HG02678 (cell line): Measurements from ENCODE around the gene MT3.
"Not testable (repeated sequence)": the region's sequence is repeated elsewhere in the genome, so short reads cannot be mapped to it uniquely, and the experiment has no call there.

Source experiments
- ATAC-seq: cut with Tn5 transposase; IDR thresholded peaks from one replicate; pipeline ENCODE4 v1.9.1; 2021; ENCODE audit warnings: mild to moderate bottlenecking, moderate library complexity; ENCODE audit not compliant: unreplicated experiment

MT3 gene

GRCh38 chr16:56577300-56577625, 12.1 kb upstream of the MT3 start:
- ATAC-seq = no peak

- ATAC-seq = no peak
These were observed 8.8 kb upstream of the MT3 start for GRCh38 chr16:56580391-56581048.

GRCh38 chr16:56582911-56583310, 6.4 kb upstream of the MT3 start:
- ATAC-seq = not testable (repeated sequence)

- no peak for ATAC-seq
These were observed 5.8 kb upstream of the MT3 start for GRCh38 chr16:56583351-56584168.

GRCh38 chr16:56584276-56584675, 5.1 kb upstream of the MT3 start:
- ATAC-seq = no peak

GRCh38 chr16:56588781-56589140, 567 bp upstream of the MT3 start:
- ATAC-seq = no peak

- no peak for ATAC-seq
These were observed 2.2 kb downstream of the MT3 start for GRCh38 chr16:56591377-56592060.

GRCh38 chr16:56593573-56594291, 4.4 kb downstream of the MT3 start:
- ATAC-seq = no peak

- ATAC-seq = no peak
These were observed 4.9 kb downstream of the MT3 start for GRCh38 chr16:56594292-56594619.

GRCh38 chr16:56600398-56600999, 11.2 kb downstream of the MT3 start:
- ATAC-seq = no peak

- ATAC-seq = no peak
These were observed 12.0 kb downstream of the MT3 start for GRCh38 chr16:56601325-56601724.

- no peak for ATAC-seq
These were observed 14.3 kb downstream of the MT3 start for GRCh38 chr16:56603589-56603988.

GRCh38 chr16:56604966-56605365, 15.6 kb downstream of the MT3 start:
- no peak for ATAC-seq

- no peak for ATAC-seq
These were observed 16.1 kb downstream of the MT3 start for GRCh38 chr16:56605475-56605874.

- ATAC-seq = no peak
These were observed 16.7 kb downstream of the MT3 start for GRCh38 chr16:56606071-56606475.

GRCh38 chr16:56606476-56607108, 17.3 kb downstream of the MT3 start:
- ATAC-seq = no peak

- no peak for ATAC-seq
These were observed 17.8 kb downstream of the MT3 start for GRCh38 chr16:56607109-56607618.

GRCh38 chr16:56607675-56608042, 18.3 kb downstream of the MT3 start:
- no peak for ATAC-seq

GRCh38 chr16:56608043-56608875, 18.9 kb downstream of the MT3 start, which contains the start of gene MT2A:
Gene MT2A, plus strand, starts transcription at chr16:56608584. Its CDS starts 72 bp downstream, at chr16:56608656.
- peak; percentile 91 for ATAC-seq
